ENCODE data around the gene TSPAN19.
"Not testable (repeated sequence)": the region's sequence is repeated elsewhere in the genome, so short reads cannot be mapped to it uniquely, and the experiment has no call there.

Gene TSPAN19

DNA sequence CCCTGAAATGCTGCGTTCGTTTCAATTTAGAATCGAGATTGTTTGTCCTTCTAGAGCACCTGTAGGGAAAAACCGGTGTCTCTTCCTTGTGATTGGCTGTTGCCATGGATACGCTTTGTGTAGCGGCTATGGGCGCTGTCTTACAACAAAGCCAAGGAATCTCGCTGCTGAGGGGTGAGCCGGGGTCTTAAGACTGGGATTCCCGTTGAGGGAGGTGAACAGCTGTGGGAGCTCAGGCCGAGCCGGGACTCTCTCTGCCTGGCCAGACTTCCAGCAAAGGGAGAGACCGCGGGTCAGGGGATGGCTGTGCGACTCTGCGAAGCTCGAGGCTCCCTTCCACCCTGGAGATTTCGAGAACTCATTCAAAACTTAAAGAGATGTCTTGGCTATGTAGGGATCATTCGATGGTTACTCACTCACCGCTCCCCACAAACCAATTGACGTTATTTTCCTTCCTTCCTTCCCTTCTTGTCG lies at the start of gene TSPAN19, which contains the start of gene LRRIQ1:
Gene TSPAN19 (minus strand): TSS at position 44 of the 474 bp plus-strand sequence. CDS start 6,331 bp downstream, outside the sequence.
Gene LRRIQ1 (plus strand): TSS at position 118 of the 474 bp plus-strand sequence. CDS start 1,826 bp downstream, outside the sequence.
- peak; percentile 77 for DNase-seq (ENCODE audit: low spot score)

DNA sequence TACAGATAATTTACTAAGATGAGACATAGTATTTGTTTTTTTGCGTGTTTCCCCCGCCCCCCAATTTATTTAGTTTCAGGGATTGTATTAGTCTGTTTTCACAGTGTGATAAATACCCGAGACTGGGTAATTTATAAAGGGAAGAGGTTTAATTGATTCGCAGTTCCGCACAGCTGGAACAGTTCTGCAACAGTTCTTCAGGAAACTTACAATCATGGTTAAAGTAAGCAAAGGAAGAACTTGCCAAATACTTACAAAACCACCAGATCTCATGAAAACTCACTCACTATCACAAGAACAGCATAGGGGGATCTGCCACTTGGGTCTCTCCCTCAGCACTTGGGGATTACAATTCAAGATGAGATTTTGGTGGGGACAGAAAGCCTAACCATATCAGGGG lies 49.0 kb upstream of the TSPAN19 start:
- no peak for DNase-seq (ENCODE audit: low spot score)

DNA sequence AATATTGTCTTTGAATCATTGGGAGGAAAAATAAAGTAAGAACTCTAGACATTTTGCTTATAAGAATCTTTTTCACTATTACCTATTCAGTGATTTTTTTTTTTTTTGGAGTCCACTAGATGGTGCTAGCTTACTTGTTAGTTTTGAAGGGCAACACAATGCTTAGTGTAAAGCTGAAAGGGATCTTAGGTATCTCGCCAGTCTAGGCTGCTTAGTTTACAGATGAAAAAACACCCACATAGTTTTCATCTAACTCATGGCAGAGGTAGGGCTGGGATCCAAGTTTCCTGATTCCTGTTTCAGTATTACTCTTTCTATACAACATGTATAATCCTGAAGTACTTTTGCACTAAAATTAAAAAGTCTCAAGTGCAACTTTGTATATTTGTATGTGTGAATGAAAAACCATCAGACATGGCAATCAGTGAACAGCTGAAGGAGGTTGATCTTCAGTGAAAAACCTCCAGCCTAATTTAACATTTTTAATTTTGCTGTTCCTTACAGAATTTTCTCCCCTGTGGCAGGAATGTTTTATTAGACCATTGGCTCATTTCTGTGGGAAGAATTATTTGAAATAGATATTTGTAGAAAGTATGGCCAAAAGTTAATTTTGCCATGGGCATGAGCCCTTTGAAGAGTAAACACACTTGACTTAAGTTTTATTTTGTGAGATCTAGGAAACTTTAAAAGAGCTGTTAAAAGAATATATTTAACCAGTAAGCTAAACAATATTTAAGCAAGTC lies 40.8 kb upstream of the TSPAN19 start:
- peak; percentile 79 for DNase-seq (ENCODE audit: low spot score)

DNA sequence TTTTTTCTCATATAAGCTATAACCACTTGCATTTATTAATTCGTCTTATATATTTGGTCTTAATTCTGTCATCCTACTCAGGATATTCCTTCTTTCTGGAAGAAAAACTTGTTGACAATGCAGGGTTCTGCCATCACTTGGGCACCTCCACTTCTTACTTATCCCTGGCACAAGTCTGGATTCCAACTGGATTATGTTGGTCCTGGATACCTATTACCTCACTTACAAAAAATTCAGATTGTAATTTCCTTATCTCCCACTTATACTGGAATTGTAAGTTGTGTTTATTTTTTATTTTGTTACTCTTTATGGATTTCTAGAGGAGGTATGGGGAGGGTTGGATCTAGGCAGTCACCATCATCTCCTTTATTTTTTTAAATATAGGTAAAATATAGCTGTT lies 36.7 kb upstream of the TSPAN19 start:
- DNase-seq (ENCODE audit: low spot score): no peak

DNA sequence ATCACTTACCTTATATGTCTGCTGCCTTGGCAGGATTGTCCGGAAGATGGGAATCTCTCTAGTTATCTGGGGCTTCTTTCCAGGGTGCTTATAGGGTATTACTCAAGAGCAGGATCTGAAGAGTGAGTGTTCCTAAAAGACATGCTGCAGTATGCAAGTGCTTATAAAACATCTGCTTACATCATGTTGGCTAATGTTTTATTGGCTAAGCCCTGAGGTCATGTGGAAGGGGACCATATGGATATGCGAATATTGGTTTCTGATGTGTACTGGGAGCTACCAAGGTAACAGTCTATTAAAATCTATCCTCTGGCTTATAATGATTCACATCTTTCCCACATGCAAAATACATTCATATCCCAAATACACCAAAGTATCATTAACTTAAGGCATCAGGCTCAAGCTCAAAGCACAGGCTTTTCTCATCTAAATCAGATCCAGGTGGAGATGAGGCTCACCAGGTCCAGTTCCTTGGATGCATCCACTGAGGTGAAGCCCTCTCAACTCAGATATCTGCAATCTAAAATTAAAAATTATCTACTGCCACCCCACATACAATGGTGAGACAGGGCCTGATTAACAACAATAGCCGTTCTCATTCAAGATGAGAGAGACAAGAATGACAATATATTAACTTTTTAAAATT lies 29.9 kb upstream of the TSPAN19 start:
- no peak for DNase-seq (ENCODE audit: low spot score)

DNA sequence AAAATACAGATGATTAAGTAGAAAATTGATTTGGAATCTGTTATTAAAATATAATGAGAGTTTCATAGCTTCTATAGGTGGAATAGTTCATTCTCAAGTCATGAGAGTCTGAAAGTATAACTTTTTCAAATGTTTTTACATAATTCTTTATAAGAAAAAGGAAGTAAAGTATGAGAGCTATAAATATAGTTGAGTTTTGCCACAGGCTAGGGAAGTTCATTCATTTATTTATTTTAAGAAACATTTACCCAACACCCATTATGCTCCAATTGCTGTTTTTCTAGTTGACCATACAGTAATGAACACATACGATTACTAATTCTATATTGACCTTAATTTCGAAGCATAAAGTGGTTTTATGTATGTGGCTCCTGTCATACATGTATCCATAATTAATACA lies 24.8 kb upstream of the TSPAN19 start:
- no peak for DNase-seq (ENCODE audit: low spot score)

DNA sequence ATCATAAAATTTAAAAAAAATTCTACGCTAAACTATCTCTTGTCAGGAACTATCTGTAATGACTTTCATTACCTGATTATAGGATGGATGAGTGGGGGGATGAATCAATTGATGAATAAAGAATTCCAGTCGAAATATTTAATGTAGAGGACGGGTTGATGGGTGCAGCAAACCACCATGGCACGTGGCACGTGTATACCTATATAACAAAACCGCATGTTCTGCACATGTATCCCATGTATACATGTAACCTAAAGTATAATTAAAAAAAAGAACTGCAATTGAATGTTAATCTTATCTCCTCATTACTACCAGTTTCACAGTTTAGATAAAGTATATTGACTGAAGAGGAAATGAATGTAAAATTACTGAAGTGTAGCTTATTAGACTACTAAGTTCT lies 23.5 kb upstream of the TSPAN19 start:
- DNase-seq (ENCODE audit: low spot score): no peak

DNA sequence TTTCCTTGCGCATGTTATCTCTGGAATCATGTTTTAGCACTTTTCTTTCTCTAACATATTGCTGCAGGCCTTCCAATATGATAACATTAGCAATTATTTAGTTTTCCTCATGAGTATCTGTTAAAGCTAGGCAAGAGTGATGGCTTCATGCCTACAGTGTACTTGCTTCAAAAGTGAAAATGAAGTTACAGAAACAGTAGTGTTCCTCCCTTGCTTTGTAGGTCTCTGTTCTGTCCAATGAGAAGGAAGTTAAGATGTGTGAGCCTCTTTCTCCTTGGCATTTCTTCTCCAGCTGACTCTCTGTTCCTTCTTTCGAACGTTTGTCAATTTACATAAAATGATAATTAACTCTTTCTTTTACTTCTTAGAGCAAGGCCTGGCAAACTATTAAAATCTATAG lies 22.3 kb upstream of the TSPAN19 start:
- no peak for DNase-seq (ENCODE audit: low spot score)

DNA sequence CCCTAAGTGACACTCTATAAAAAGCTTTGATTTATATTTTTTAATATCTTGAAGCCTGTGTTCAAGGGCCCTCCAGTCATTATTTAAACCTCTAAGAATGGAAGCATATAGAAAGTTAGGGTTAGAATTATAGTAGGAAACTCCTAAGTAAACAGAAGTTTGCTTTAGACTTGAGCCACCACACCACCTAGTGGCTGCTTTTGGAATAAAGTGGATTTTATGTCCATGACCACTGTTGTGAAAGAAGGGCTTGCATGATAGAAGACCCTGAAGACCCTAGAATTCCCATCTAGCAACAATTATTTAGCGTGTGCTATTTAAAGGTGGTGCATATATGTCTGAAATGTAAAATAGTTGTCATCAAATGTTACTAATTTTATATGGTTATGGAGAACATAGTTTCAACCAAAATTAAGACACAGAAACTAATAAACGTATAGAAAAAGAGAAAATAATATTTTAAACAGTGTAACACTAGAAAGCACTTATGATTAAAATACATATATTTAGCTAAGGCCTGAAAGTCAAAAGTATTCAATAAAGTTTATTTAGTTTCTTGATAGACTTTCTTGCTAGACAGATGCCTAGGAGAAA lies 21.4 kb upstream of the TSPAN19 start:
- DNase-seq (ENCODE audit: low spot score): peak; percentile 60

DNA sequence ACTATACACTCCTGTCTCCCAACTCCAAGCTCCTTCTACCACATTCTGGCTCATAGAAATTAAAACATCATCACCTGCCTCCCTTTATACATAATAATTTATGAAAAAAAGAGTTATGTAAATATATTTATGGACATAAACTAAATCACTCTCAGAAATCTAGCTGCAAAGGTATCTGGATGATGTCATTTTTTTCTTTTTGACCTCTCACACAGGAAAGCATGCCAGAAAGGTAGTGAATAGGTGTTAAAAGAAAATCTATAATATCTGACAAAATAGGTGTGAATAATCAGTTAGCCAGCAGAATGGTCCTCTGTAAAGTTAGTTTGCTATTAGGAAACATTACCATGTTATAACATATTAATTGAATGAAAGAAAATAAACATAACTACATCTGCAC lies 7.8 kb upstream of the TSPAN19 start:
- DNase-seq (ENCODE audit: low spot score): no peak

DNA sequence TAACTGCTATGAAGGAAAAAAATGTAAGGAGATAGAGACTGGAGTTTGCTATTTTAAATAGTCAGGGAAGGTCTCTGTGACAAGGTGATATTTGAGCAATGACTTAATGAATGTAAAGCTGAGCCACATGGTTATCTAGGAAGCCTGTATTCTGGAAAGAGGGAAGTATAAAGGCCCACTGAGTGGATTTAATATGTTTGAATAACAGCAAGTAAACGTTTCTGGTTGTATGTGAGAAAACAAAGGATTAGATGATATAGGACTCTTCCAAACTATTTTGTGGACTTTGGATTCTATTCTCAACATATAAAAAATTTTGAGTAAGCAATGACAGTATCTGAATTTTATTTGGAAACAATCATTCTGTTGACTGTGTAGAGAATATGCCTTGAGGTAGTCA lies 5.3 kb upstream of the TSPAN19 start:
- no peak for DNase-seq (ENCODE audit: low spot score)

DNA sequence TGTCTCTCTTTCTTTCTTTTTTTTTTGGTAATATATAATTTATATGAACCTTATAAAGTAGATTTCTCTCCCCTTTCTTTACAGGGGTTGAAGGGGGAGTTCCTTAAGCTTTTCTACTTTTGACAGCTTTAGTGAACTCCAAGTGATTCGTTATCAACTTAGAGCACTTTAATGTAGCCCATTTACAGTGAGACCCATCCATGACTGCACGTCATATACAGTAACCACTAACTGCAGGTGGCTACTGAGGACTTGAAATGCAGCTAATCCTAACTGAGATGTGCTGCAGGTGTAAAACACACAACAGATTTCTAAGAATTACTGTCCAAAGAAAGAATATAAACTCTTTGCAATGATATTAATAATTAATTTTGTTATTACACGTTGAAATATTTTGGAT lies 656 bp upstream of the TSPAN19 start:
- no peak for DNase-seq (ENCODE audit: low spot score)

DNA sequence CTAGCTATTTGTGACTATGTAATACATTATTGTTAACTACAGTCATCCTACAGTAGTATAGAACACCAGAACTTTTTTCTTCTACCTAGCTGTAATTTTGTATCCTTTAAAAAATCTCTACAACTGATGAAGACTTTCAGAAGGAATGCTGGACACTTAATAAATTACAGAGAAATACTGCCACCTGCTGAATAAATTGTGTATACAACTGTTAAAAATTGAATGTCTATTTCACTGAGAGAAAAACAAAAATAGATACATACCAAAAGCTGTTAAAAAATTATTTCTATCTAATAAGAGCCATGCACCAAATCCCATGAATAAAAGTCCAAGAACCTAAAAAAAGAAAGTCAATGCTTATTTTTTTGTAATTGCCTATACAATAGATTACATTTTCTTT lies 6.6 kb downstream of the TSPAN19 start:
- DNase-seq (ENCODE audit: low spot score): peak; percentile 58

DNA sequence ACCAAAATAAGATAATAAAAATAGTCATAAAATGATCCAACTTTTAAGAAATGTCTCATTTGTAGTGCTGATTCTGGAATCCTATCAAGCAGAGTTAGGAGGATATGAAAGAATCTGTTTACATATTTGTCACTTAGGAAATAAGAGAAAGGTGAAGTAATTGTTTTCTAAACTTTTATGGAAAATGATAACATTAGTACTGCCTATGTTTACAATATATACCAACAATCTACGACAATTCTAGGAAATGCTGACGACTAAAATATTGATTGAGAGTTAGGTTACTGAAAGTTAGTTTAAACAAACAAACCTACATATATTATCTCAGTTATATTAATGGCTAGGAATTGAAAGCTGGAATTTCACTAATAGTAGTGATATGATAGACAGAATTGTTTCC lies 18.0 kb downstream of the TSPAN19 start:
- no peak for DNase-seq (ENCODE audit: low spot score)

DNA sequence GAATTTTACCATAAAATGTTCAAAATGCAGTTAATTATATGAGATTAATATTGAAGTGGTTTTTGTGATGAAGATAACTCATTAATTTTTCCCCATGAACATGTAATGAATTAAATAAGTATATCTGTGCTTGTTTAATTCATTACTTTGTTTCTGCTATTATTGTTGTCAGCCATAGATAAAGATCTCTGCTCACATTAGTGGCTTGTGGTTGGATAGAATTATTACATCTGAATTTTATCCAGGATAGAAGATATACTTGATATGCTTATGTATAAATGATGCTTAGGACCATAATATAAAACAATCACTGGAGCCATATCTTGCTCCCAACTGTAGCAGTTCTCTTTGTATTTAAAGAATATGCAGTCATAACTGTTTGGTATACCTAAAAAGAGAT lies 18.5 kb downstream of the TSPAN19 start:
- no peak for DNase-seq (ENCODE audit: low spot score)

DNA sequence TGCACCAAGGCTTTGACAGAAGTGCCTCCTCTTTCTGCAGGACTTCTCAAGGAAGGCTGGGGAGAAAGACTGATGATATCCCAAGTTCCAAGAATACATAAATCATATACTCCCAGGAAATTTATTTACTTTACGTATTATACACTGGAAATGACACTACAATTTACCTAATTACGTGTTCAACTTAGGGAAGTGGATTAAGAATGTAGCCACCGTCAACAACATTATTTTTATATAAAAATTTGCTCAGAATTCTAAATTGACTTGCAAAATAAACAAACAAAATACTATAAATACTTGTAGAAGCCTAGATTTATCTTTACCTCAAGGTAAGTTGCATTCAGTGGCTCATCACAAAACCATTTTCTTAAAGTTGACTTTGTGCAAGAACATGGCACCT lies 18.9 kb downstream of the TSPAN19 start:
- DNase-seq (ENCODE audit: low spot score): no peak

DNA sequence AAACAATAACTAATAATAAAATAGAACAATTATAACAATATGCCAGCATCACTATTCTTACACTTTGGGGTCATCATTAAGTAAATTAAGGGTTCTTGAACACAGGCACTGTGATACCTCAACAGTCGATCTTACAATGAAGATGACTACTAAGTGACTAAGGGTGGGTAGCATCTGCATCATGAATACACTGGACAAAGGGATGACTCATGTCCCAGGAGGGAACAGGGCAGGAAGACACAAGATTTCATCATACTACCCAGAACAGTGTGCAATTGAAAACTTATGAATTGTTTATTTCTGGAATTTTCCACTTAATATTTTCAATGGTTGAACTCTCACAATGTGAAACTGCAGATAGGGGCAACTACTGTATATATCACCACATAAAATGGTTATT lies 19.7 kb downstream of the TSPAN19 start:
- peak; percentile 46 for DNase-seq (ENCODE audit: low spot score)

DNA sequence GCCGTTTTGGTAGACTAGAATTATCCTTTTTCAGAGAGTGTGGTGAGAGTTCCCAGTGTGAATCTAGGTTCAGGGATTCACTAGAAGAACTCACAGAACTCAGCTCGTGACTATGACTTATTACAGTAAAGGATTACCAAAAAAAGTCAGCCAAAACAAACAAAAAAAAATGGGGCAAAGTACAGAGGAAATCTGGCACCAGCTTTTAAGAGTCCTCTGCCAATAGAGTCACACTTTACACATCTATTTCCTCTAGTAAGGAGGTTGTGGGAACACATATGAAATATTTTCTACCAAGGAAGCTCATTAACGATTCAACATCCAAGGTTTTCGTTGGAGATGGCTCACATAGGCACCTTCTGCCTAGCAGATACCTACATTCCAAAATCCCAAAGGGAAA lies 28.2 kb downstream of the TSPAN19 start:
- no peak for DNase-seq (ENCODE audit: low spot score)

DNA sequence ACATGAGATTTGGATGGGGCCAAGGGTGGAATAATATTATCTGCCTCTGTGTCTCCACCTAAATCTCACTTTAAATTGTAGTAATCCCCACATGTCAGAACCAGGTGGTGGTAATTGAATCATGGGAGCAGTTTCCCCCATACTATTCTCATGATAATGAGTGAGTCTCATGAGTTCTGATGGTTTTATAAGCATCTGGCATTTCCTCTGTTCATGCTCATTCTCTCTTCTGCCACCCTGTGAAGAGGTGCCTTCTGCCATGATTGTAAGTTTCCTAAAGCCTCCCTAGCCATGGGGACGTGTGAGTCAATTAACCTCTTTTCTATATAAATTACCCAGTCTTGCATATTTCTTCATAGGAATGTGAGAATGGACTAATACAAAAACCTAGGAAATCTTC lies 29.9 kb downstream of the TSPAN19 start:
- no peak for DNase-seq (ENCODE audit: low spot score)

DNA sequence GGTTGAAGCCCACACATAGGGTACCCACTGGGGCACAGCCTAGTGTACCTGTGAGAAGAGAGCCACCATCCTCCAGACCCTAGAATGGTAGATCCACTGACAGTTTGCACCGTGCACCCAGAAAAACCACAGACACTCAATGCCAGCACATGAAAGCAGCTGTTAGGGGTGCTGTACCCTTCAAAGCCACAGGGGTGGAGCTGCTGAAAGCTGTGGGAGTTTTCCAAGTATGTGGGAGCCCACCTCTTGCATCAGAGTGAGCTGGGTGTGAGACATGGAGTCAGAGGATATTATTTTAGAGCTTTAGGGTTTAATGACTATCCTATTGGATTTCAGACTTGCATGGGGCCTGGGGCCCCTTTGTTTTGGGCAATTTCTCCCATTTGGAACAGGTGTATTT lies 30.5 kb downstream of the TSPAN19 start:
- no peak for DNase-seq (ENCODE audit: low spot score)

DNA sequence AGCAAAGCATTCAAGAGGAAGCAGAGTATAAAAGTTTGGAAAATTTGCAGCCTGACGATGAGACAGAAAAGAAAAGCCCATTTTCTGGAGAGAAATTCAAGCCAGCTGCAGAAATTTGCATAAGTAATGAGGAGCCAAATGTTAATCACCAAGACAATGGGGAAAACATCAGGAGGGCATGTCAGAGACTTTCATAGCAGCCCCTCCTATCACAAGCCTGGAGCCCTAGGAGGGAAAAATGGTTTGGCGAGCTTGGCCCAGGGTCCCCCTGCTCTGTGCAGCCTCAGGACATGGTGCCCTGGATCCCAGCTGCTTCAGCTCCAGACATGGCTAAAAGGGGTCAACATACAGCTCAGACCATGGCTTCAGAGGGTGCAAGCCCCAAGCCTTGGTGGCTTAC lies 31.0 kb downstream of the TSPAN19 start:
- not testable (repeated sequence) for DNase-seq (ENCODE audit: low spot score)

DNA sequence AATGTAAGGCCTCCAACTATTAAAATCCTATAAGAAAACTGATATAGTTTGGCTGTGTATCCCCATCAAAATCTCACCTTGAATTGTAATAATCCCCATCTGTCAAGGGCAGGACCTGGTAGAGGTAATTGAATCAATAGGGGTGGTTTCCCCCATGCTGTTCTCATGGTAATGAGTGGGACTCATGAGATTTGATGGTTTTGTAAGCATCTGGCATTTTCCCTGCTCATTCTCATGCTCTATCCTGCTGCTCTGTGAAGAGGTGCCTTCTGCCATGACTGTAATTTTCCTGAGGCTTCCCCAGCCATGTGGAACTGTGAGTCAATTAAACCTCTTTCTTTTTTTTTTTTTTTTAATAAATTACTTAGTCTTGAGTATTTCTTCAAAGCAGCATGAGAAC lies 31.9 kb downstream of the TSPAN19 start:
- DNase-seq (ENCODE audit: low spot score): no peak

DNA sequence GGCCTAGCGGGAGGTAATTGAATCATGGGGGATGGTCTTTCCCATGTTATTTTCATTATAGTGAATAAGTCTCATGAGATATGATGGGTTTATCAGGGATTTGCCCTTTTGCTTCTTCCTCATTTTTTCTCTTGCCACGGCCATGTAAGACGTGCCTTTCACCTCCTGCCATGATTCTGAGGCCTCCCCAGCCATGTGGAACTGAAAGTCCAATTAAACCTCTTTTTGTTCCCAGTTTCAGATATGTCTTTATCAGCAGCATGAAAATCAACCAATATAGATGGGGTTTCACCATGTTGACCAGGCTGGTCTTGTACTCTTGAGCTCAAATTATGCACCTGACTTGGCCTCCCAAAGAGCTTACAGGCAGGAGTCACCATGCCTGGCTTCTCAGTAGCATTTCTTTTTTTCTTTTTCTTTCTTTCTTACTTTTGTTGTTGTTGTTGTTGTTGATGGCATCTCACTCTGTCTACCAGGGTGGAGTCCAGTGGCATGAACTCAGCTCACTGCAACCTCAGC lies 33.2 kb downstream of the TSPAN19 start:
- no peak for DNase-seq (ENCODE audit: low spot score)

Data from LoVo (cell line).